Measurements from ENCODE around the gene SYT8. TPM values are rescaled to one million over a fixed set of nuclear protein-coding genes. Genes with fewer than 3 reads are reported as not detected.

The SYT8 gene
- total and polyA plus RNA-seq, 2 of the 8 experiments (the other 6 are each of a cell fraction or from before 2014, with no cell fraction given): not detected

DNA sequence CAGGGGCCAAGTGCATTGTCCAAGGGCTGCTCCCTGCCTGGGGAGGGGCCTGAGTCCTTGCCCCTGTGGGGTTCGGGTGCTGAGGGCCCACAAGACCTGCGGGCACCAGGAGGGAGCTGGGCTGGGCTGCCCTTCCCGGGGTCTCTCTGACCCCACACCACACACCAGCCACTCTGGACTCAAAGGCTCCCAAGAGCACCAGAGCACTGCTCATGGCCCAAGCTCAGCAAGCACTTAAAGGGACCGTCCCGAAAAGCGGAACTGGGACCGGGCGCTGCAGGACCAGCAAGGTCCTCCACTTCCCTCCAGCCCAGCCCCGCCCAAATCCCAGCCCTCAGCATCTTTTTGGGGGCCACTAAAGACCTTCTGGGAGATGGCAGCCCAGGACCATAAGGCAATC lies 23.4 kb downstream of the SYT8 start:
- Histone ChIP-seq H2BK120ac (replicated peaks; ENCODE audit: low read depth, low read length) (no peak overlapping the region), H4K91ac (replicated peaks; ENCODE audit: insufficient read length, low read length) (no peak overlapping the region), H3K23me2 (ENCODE audit: low read depth, low read length) (peaks cover 12% of the 10 kb centered on the region; the same call in 1 of the 2 replicates), H3K18ac (ENCODE audit: extremely low read depth, low read length) (no peak overlapping the region), H3K4me1 (replicated peaks in 1 of 4; ENCODE audit: control insufficient read depth in 3 of 4, insufficient read depth in 4 of 4, low read length in 3 of 4) (peaks cover 0 to 6% (median 0%) of the 10 kb centered on the region in 4 experiments; a peak in 3 of 7 replicates), H4K5ac (ENCODE audit: insufficient read length, low read depth, low read length) (no peak overlapping the region), H3K4me3 (ENCODE audit: extremely low read depth in 1 of 4, insufficient read depth in 2 of 4, low read depth in 3 of 4, low read length in 4 of 4) (no peak overlapping the region), H4K8ac (ENCODE audit: extremely low read depth, insufficient read depth, low read length) (no peak overlapping the region), H3K9ac (replicated peaks in 1 of 4; ENCODE audit: extremely low read depth in 1 of 4, low read depth in 3 of 4, low read length in 3 of 4) (no peak overlapping the region), H3K23ac (ENCODE audit: insufficient read length) (no peak overlapping the region), H3K14ac (ENCODE audit: insufficient read length) (no peak overlapping the region), H2AK5ac (ENCODE audit: low read depth, low read length) (no peak overlapping the region), H2BK15ac (ENCODE audit: low read length) (no peak overlapping the region), H4K20me1 (replicated peaks in 1 of 2; ENCODE audit: control insufficient read depth in 1 of 2, insufficient read depth in 2 of 2, low read length in 2 of 2) (peaks cover 0 to 2% of the 10 kb centered on the region in 2 experiments), H3K79me1 (ENCODE audit: low read depth, low read length) (no peaks in the 10 kb centered on the region), H3K27ac (ENCODE audit: low read depth, low read length) (no peak overlapping the region), H3K9me3 (ENCODE audit: insufficient read depth in 2 of 2, low read depth in 1 of 2, low read length in 1 of 2) (no peaks in the 10 kb centered on the region), H3K27me3 (replicated peaks in 1 of 4; ENCODE audit: control insufficient read depth in 3 of 4, extremely low read depth in 1 of 4, insufficient read depth in 3 of 4, low read length in 3 of 4) (no peaks in the 10 kb centered on the region; a peak in 1 of 7 replicates), H3K36me3 (ENCODE audit: control insufficient read depth in 2 of 4, insufficient read depth in 4 of 4, low read length in 3 of 4) (no peaks in the 10 kb centered on the region), H3K79me2 (ENCODE audit: control insufficient read depth in 1 of 2, insufficient read depth in 2 of 2, low read length in 2 of 2) (no peaks in the 10 kb centered on the region), H2AFZ (ENCODE audit: low read length) (no peak overlapping the region), H3K56ac (replicated peaks; ENCODE audit: insufficient read length, low read depth, low read length) (no peak overlapping the region), H3K4me2 (ENCODE audit: insufficient read depth in 1 of 2, low read depth in 2 of 2, low read length in 2 of 2) (no peak overlapping the region), H2BK5ac (ENCODE audit: low read depth, low read length) (no peak overlapping the region), H2BK12ac (ENCODE audit: low read depth, low read length) (no peak overlapping the region), H2BK20ac (ENCODE audit: low read length) (no peak overlapping the region), H3K4ac (replicated peaks; ENCODE audit: insufficient read length, low read depth, low read length) (no peak overlapping the region)
- DNase-seq (ENCODE audit: low read depth in 1 of 2, low spot score in 2 of 2): no peak
- no peak for FAIRE-seq
- POLR2A ChIA-PET (ENCODE audit: partially characterized antibody): interaction anchor here (1.1 kb wide), 1 partner anchor 292 kb away, joined by 3 read pairs; no protein-coding TSS in a partner anchor
- WGBS, 2 experiments (ENCODE audit: extremely low coverage in 1 of 2, insufficient coverage in 1 of 2, insufficient read length in 1 of 2, insufficient replicate concordance in 2 of 2, low coverage in 1 of 2, low lambda C conversion rate in 2 of 2, missing lambda C conversion rate in 1 of 2): 97% methylated on average over 3 of the region's 9 CpGs; no CpG with 5 or more reads in 1 of the 2 experiments
- CTCF ChIA-PET (ENCODE audit: partially characterized antibody): interaction anchor here (1.2 to 15.7 kb wide), 9 partner anchors 12 to 447 kb away, joined by 3 to 232 read pairs (median 7); no protein-coding TSS in a partner anchor
- TF ChIP-seq POLR2A (IDR thresholded peaks at IDR 0.05; ENCODE audit: control extremely low read depth in 1 of 2, low read depth in 2 of 2, low read length in 2 of 2) (no peak), HDAC2 (IDR thresholded peaks at IDR 0.05; ENCODE audit: borderline replicate concordance in 1 of 2, low read depth in 2 of 2, low read length in 2 of 2) (no peak), RAD21 (IDR thresholded peaks at IDR 0.05 in 1 of 2, conservative IDR thresholded peaks at IDR 0.05 in 1 of 2; ENCODE audit: low read depth in 2 of 2, low read length in 2 of 2) (no peak), SIN3A (conservative IDR thresholded peaks at IDR 0.05 in 1 of 2, IDR thresholded peaks at IDR 0.05 in 1 of 2; ENCODE audit: low read depth in 1 of 2, low read length in 2 of 2) (no peak)
